HUDEP-2 (cell line): ENCODE measurements around the gene INO80B.

Experiments used
- DNase-seq, 76 experiments: peaks; one replicate each; lab custom pipeline; 2025; ENCODE audit not compliant: unreplicated experiment in 76 of 76; lab: John Stamatoyannopoulos, UW

INO80B gene

GRCh38 chr2:74499940-74500577, 45.2 kb downstream of the INO80B start:
- no peak for DNase-seq

GRCh38 chr2:74500578-74500946, 45.7 kb downstream of the INO80B start:
- no peak for DNase-seq

- DNase-seq: no peak
Measured at GRCh38 chr2:74501335-74502071, 46.6 kb downstream of the INO80B start.

DNA sequence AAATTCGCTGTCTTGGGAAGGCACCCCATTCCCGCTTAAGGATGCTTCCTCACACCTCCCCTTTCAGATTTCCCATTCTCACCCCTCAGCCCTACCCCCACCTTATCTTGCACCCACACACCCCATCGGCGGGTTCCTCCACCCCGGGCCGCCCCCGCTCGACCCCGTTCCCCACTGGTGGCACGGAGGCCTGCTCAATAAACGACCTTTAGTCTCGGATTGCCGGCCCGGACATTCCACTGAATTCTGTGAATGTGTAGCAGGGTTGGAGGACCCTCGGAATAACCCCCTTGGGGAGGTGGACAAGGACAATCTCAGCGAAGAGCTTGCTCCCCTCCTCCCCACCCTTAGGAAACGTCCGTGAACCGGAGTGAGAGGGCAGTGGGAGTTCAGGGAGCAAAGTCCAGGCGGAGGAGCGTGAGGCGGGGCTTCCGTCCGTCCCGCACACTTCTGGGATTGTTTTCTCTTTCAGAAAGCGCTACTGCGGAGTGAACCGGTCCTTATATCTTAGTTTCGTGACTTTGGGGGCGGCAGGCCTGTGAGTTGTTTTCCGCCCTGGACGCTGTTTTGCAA, 47.3 kb downstream of the INO80B start:
- DNase-seq: no peak

DNA sequence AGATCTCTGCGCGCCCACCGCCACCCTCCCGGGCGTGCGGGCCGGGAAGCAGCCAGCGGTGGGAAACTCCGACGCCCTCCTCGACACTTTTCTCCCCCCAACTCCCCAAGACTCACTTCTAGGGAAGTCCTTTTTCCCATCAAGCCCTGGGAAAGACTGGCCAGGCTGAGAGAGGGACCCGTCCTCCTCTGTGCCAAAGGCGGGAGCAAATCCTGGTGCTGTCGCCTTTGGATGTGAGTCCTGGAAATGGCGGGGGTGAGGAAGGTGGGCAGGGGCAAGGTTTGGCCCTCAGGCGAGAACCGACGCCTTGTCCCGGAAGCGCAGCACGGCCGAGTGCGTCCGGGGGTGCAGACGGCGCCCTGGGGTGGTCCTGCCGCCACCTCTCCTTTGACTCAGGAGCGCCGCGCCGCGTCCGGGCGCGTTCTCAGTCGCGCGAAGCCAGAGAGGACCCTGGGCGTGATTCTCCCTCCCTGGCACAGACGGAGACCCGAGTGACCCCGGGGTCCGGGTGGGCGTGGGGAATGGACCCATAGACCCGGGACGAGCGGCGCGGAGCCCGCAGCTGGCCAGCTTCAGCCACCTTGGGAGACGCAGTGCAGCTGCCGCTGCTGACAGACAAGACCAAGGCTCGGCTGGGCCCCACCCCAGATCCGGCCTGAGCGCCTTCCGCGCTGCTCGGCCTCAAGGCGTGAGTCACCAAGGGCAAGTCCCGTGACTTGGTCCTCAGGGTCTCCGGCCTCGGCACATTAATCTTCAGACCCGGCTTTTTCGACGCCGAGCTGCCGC, 48.0 kb downstream of the INO80B start:
- peak in 69 of 76 experiments; percentile 6 to 78 (median 60) for DNase-seq

- no peak for DNase-seq
Measured at GRCh38 chr2:74503506-74504475, 48.9 kb downstream of the INO80B start.

GRCh38 chr2:74504591-74504990, 49.7 kb downstream of the INO80B start:
- no peak for DNase-seq

- DNase-seq: no peak
Measured at GRCh38 chr2:74505448-74506246, 50.8 kb downstream of the INO80B start.

GRCh38 chr2:74507145-74507925, 52.4 kb downstream of the INO80B start, which contains the start of gene PCGF1:
PCGF1 (minus strand) TSS chr2:74507695; CDS start chr2:74507668, 27 bp downstream.
- peak; percentile 54 to 99 (median 93) for DNase-seq
